Measurements from ENCODE around the gene SNAI1.

The SNAI1 gene

DNA sequence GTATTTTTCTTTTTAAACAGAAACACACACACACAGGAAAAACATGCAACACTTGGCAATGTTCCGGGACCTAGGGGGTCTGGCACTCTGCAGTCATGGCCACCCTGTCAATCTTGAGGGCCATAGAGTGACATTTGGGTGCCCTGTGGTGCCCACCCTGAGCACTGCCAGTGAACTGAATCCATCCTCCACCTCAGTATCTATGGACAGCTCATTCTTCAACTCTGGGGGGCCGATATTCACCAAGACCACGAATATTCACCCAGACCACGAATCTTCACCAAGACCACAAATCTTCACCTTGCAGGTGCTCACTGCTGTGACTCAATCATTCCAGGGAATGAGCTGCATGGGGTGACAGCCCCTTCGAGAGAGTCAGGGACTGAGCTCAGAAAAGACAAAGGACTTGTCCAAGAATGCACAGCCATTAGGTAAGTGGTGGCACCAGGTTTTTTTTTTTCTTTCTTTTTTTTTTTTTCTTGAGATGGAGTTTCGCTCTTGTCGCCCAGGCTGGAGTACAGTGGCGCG, 19.1 kb downstream of the SNAI1 start:
- Histone ChIP-seq H3K27me3 (ENCODE audit: low read length) (no peaks in the 10 kb centered on the region), H4K20me1 (ENCODE audit: low read depth, low read length) (no peaks in the 10 kb centered on the region), H3K9me2 (replicated peaks; ENCODE audit: insufficient read depth, low read length) (no peaks in the 10 kb centered on the region), H3K9me3 (ENCODE audit: insufficient read depth, low read length) (no peaks in the 10 kb centered on the region), H3F3A (ENCODE audit: insufficient read depth) (no peaks in the 10 kb centered on the region), H2AFZ (ENCODE audit: low read depth, low read length, severe bottlenecking) (no peak overlapping the region), H3K27ac (ENCODE audit: low read depth, low read length) (no peak overlapping the region), H3K36me3 (ENCODE audit: low read length) (no peaks in the 10 kb centered on the region), H3K4me3 (ENCODE audit: insufficient read depth, low read length, poor library complexity, severe bottlenecking) (no peak overlapping the region), H3K79me2 (ENCODE audit: insufficient read depth, low read length) (no peaks in the 10 kb centered on the region), H3K4me2 (ENCODE audit: low read depth, low read length, poor library complexity, severe bottlenecking) (no peak overlapping the region), H3K9ac (ENCODE audit: low read length) (no peak overlapping the region)
- TF ChIP-seq, protein P1, sequence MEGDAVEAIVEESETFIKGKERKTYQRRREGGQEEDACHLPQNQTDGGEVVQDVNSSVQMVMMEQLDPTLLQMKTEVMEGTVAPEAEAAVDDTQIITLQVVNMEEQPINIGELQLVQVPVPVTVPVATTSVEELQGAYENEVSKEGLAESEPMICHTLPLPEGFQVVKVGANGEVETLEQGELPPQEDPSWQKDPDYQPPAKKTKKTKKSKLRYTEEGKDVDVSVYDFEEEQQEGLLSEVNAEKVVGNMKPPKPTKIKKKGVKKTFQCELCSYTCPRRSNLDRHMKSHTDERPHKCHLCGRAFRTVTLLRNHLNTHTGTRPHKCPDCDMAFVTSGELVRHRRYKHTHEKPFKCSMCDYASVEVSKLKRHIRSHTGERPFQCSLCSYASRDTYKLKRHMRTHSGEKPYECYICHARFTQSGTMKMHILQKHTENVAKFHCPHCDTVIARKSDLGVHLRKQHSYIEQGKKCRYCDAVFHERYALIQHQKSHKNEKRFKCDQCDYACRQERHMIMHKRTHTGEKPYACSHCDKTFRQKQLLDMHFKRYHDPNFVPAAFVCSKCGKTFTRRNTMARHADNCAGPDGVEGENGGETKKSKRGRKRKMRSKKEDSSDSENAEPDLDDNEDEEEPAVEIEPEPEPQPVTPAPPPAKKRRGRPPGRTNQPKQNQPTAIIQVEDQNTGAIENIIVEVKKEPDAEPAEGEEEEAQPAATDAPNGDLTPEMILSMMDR (IDR thresholded peaks at IDR 0.05; ENCODE audit: insufficient read depth, low read length, poor library complexity, severe bottlenecking) = no peak

- TF ChIP-seq, protein P1 (IDR thresholded peaks at IDR 0.05; ENCODE audit: insufficient read depth, low read length, poor library complexity, severe bottlenecking) = no peak
- TF ChIP-seq EZH2phosphoT487 (conservative IDR thresholded peaks at IDR 0.05; ENCODE audit: low read length) = no peak
- Histone ChIP-seq H3K9me2 (replicated peaks; ENCODE audit: insufficient read depth, low read length) (no peaks in the 10 kb centered on the region), H3K9ac (ENCODE audit: low read length) (no peak overlapping the region), H3K27ac (ENCODE audit: low read depth, low read length) (no peak overlapping the region), H2AFZ (ENCODE audit: low read depth, low read length, severe bottlenecking) (no peak overlapping the region), H3K4me2 (ENCODE audit: low read depth, low read length, poor library complexity, severe bottlenecking) (no peak overlapping the region), H3K9me3 (ENCODE audit: insufficient read depth, low read length) (no peaks in the 10 kb centered on the region), H3K36me3 (ENCODE audit: low read length) (no peaks in the 10 kb centered on the region), H3K27me3 (ENCODE audit: low read length) (no peaks in the 10 kb centered on the region), H3K4me3 (ENCODE audit: insufficient read depth, low read length, poor library complexity, severe bottlenecking) (no peak overlapping the region), H4K20me1 (ENCODE audit: low read depth, low read length) (no peaks in the 10 kb centered on the region), H3F3A (ENCODE audit: insufficient read depth) (no peaks in the 10 kb centered on the region), H3K79me2 (ENCODE audit: insufficient read depth, low read length) (no peaks in the 10 kb centered on the region)
These were observed 20.5 kb downstream of the SNAI1 start for GRCh38 chr20:50003253-50003656.

DNA sequence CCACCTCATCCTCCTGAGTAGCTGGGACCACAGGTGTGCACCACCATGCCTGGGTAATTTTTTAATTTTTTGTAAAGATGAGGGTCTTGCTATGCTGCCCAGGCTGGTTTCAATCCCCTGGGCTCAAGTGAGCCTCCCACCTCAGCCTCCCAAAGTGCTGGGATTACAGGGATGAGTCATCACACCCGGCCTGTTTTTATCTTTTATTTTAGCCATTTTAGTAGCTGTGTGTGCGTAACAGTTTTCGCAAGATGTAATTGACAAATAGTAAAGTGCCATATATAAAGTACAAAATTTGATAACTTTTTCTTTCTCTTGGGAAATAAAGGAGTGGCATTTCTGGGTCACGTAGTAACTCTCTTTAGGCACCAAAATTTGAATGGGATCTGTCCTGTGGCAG, 21.4 kb downstream of the SNAI1 start:
- TF ChIP-seq EZH2phosphoT487 (conservative IDR thresholded peaks at IDR 0.05; ENCODE audit: low read length) = no peak
- TF ChIP-seq, protein P1 (IDR thresholded peaks at IDR 0.05; ENCODE audit: insufficient read depth, low read length, poor library complexity, severe bottlenecking) = no peak
- no peak overlapping the region for H2AFZ ChIP-seq (ENCODE audit: low read depth, low read length, severe bottlenecking)
- H3K36me3 ChIP-seq (ENCODE audit: low read length) = no peaks in the 10 kb centered on the region
- no peaks in the 10 kb centered on the region for H4K20me1 ChIP-seq (ENCODE audit: low read depth, low read length)
- H3K4me3 ChIP-seq (ENCODE audit: insufficient read depth, low read length, poor library complexity, severe bottlenecking) = no peak overlapping the region
- no peaks in the 10 kb centered on the region for H3K9me2 ChIP-seq (replicated peaks; ENCODE audit: insufficient read depth, low read length)
- no peak overlapping the region for H3K4me2 ChIP-seq (ENCODE audit: low read depth, low read length, poor library complexity, severe bottlenecking)
- no peaks in the 10 kb centered on the region for H3K9me3 ChIP-seq (ENCODE audit: insufficient read depth, low read length)
- no peak overlapping the region for H3K27ac ChIP-seq (ENCODE audit: low read depth, low read length)
- no peaks in the 10 kb centered on the region for H3F3A ChIP-seq (ENCODE audit: insufficient read depth)
- no peaks in the 10 kb centered on the region for H3K27me3 ChIP-seq (ENCODE audit: low read length)
- no peak overlapping the region for H3K9ac ChIP-seq (ENCODE audit: low read length)
- no peaks in the 10 kb centered on the region for H3K79me2 ChIP-seq (ENCODE audit: insufficient read depth, low read length)
